Measurements from ENCODE around the gene P2RX4.

GRCh38 chr12:121203482-121203881 is 6.4 kb upstream of the P2RX4 start:
- no peak for TF ChIP-seq POLR2AphosphoS5 (IDR thresholded peaks at IDR 0.05; ENCODE audit: low read depth)
- TF ChIP-seq CTCF (IDR thresholded peaks at IDR 0.05; ENCODE audit: insufficient read depth, low read length) = no peak
